ENCODE data around the gene TPRKB.

GRCh38 chr2:73740767-73741166, 3.6 kb upstream of the TPRKB start:
- TF ChIP-seq CTCF (IDR thresholded peaks at IDR 0.05) (no peak), EP300 (IDR thresholded peaks at IDR 0.05) (no peak), POLR2AphosphoS5 (IDR thresholded peaks at IDR 0.05) (no peak)

All from gastroesophageal sphincter (tissue), 3 donors.